Lung (tissue), 12 donors: ENCODE results near the gene CA10. TPM values are rescaled to one million over a fixed set of nuclear protein-coding genes. Genes with fewer than 3 reads are reported as not detected.

Source experiments
- ATAC-seq: fragments of 200-7000 bp; cut with Tn5 transposase; one replicate; pipeline ENCODE4 v1.9.1; 2020; ENCODE audit warnings: moderate number of reproducible peaks; ENCODE audit not compliant: insufficient read depth, low FRiP score
- DNase-seq, 3 donors: peaks; one replicate each; pipeline ENCODE4 v3.0.0-alpha.2; 2013 to 2017
- H3K27ac ChIP-seq, 2 donors: one replicate each; pipeline ENCODE4 v1.5.1; 2013; ENCODE audit warnings: mild to moderate bottlenecking in 2 of 2, moderate library complexity in 2 of 2, control low read depth in 1 of 2, inconsistent platforms in 1 of 2, low read depth in 1 of 2, low read length in 1 of 2
- H3K27me3 ChIP-seq, 3 donors: one replicate each; pipeline ENCODE4 v1.5.1; 2013; ENCODE audit warnings: low read length in 2 of 3; ENCODE audit not compliant: control insufficient read depth in 3 of 3, insufficient read depth in 3 of 3
- H3K36me3 ChIP-seq, 4 donors: one replicate each; pipeline ENCODE4 v1.5.1; 2013; ENCODE audit warnings: low read length in 4 of 4, mild to moderate bottlenecking in 1 of 4, moderate library complexity in 1 of 4; ENCODE audit not compliant: control insufficient read depth in 4 of 4, insufficient read depth in 4 of 4
- H3K4me1 ChIP-seq, 5 donors: one replicate each; pipeline ENCODE4 v1.5.1; 2013; ENCODE audit warnings: low read length in 5 of 5, mild to moderate bottlenecking in 2 of 5, moderate library complexity in 1 of 5; ENCODE audit not compliant: control insufficient read depth in 5 of 5, insufficient read depth in 5 of 5
- H3K4me3 ChIP-seq: one replicate; pipeline ENCODE4 v1.5.1; 2013; ENCODE audit warnings: mild to moderate bottlenecking, control low read depth, moderate library complexity
- H3K9ac ChIP-seq, 2 donors: one replicate each; pipeline ENCODE4 v1.5.1; 2013; ENCODE audit warnings: low read length in 2 of 2, control low read depth in 1 of 2; ENCODE audit not compliant: insufficient read depth in 1 of 2
- H3K9me3 ChIP-seq, 4 donors: one replicate each; pipeline ENCODE4 v1.5.1; 2013; ENCODE audit warnings: low read length in 3 of 4, mild to moderate bottlenecking in 1 of 4, moderate library complexity in 1 of 4; ENCODE audit not compliant: control insufficient read depth in 4 of 4, insufficient read depth in 3 of 4
- WGBS, 2 donors: extraction: QIAGEN DNeasy Blood & Tissue Kit; methylation state at CpG; one replicate each; pipeline ENCODE4 v1.1.7; 2013; 5-methylcytosine and 5-hydroxymethylcytosine counted together
- polyA plus RNA-seq, 2 donors: library from polyadenylated mRNA; stranded (reverse); fragments of 200-250 nt; gene quantifications; one replicate each; pipeline ENCODE4 v1.2.1, GENCODE V29; 2013
- total RNA-seq, 2 donors: library from RNA; depleted of rRNA in 1 of 2; stranded (reverse); fragments of >200 nt in 1 of 2; gene quantifications; one replicate each; pipeline ENCODE4 v1.2.1, GENCODE V29; 2014 to 2021
- TF ChIP-seq, protein P1 (sequence below): IDR thresholded peaks from 2 replicates; pipeline ENCODE4 v1.5.1; 2012; ENCODE audit warnings: mild to moderate bottlenecking; ENCODE audit errors: control extremely low read depth, extremely low read depth
- donor health status: control.
- donor health status: control.
- donor health status: Bipolar disorder and iron deficiency.
- donor health status: healthy.
- donor health status: DM: yes; HTN: yes; CAD: no.

CA10 gene
- total and polyA plus RNA-seq, 4 donors, result 0.04 to 0.17 TPM; not detected in 2

DNA sequence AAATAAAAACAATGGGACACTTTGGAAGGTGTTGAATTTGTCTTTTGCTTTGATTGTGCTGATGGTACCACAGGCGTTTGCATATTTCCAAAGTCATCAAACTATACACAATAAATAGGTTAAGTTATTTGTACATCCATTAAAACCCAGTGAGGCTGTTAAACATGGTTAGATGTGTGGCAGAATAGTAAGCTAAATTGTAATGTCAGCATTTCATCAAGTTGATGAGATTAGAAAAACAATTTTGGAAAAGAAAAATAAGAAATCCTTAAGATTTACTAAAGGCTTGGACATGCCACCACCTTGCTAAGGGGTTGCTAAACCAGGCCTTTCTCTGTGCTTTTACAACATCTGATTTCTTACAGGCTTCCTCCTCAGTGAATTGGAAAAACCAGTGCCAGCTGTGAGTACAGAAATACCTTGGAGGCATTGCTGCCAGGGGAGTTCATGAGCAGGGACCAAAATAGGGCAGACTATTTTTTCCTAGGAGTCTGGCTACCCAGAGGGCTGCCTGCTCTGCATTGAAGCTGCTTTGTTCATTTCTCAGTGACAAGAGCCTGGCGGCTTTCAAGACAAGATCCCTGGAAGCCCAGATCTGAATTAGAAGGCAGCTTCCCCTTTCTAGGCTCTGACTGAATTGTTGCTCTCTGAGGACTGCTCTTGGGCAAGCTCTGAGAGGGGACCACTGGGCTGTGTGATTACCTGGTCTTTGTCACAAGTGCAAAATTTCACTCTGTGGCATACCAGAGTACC is 43.4 kb upstream of the CA10 start:
- TF ChIP-seq, protein P1, sequence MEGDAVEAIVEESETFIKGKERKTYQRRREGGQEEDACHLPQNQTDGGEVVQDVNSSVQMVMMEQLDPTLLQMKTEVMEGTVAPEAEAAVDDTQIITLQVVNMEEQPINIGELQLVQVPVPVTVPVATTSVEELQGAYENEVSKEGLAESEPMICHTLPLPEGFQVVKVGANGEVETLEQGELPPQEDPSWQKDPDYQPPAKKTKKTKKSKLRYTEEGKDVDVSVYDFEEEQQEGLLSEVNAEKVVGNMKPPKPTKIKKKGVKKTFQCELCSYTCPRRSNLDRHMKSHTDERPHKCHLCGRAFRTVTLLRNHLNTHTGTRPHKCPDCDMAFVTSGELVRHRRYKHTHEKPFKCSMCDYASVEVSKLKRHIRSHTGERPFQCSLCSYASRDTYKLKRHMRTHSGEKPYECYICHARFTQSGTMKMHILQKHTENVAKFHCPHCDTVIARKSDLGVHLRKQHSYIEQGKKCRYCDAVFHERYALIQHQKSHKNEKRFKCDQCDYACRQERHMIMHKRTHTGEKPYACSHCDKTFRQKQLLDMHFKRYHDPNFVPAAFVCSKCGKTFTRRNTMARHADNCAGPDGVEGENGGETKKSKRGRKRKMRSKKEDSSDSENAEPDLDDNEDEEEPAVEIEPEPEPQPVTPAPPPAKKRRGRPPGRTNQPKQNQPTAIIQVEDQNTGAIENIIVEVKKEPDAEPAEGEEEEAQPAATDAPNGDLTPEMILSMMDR, result no peak
- no peak overlapping the region for H3K9ac ChIP-seq
- ATAC-seq (no peak), DNase-seq (no peak)
- H3K27me3 ChIP-seq, result no peaks in the 10 kb centered on the region
- H3K4me3 ChIP-seq, result no peak overlapping the region
- WGBS, 2 donors, result 75 to 76% methylated on average over 2 of the region's 2 CpGs
- no peaks in the 10 kb centered on the region for H3K4me1 ChIP-seq
- H3K27ac ChIP-seq, result no peak overlapping the region
- no peaks in the 10 kb centered on the region for H3K9me3 ChIP-seq
- no peaks in the 10 kb centered on the region for H3K36me3 ChIP-seq

GRCh38 chr17:52191491-52191890 is 33.0 kb upstream of the CA10 start:
- no peaks in the 10 kb centered on the region for H3K27me3 ChIP-seq
- no peak overlapping the region for H3K9ac ChIP-seq
- no peaks in the 10 kb centered on the region for H3K36me3 ChIP-seq
- ATAC-seq (no peak), DNase-seq (no peak)
- no peaks in the 10 kb centered on the region for H3K4me1 ChIP-seq
- TF ChIP-seq, protein P1, result no peak
- H3K27ac ChIP-seq, result no peak overlapping the region
- H3K9me3 ChIP-seq, result no peaks in the 10 kb centered on the region
- WGBS, 2 donors, result 91 to 94% methylated on average over 2 of the region's 2 CpGs
- no peak overlapping the region for H3K4me3 ChIP-seq

DNA sequence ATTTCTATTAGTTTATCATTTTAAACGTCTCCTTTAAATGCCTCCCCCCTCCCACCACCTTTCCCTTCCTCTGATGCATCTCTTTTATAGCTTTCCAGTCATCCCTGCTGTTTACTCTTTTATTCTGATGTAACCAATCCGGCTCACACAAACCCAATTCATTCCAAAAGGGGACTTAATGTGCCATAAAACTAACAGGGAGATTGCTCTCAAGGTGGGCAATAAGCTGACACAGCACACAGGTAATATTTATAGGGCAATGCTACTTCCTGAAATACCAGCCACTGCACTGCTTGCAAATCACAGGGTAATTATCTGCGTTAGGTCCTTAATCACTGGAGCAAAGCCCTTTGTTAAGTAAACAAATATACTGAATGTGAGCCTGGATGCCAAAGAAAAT is 23.3 kb upstream of the CA10 start:
- Histone ChIP-seq H3K4me3 (no peak overlapping the region), H3K36me3 (no peaks in the 10 kb centered on the region), H3K27ac (no peak overlapping the region), H3K9me3 (no peaks in the 10 kb centered on the region), H3K9ac (no peak overlapping the region), H3K27me3 (no peaks in the 10 kb centered on the region), H3K4me1 (no peaks in the 10 kb centered on the region)
- 31% methylated on average over 3 of the region's 3 CpGs for WGBS, 2 donors
- TF ChIP-seq, protein P1, result no peak
- ATAC-seq (no peak), DNase-seq (no peak)

- Histone ChIP-seq H3K4me3 (no peak overlapping the region), H3K36me3 (no peaks in the 10 kb centered on the region), H3K4me1 (no peaks in the 10 kb centered on the region), H3K27me3 (no peaks in the 10 kb centered on the region), H3K9me3 (no peaks in the 10 kb centered on the region), H3K9ac (no peak overlapping the region), H3K27ac (no peak overlapping the region)
- TF ChIP-seq, protein P1, result no peak
- peak in 1 of 3 donors; percentile 14 for DNase-seq
- ATAC-seq, result no peak
- 47 to 55% methylated on average over 5 of the region's 5 CpGs for WGBS, 2 donors
Measured at GRCh38 chr17:52178012-52178411, 19.5 kb upstream of the CA10 start.
